ENCODE measurements around the gene KBTBD2. TPM values are rescaled to one million over a fixed set of nuclear protein-coding genes. Genes with fewer than 3 reads are reported as not detected.
"Not testable (repeated sequence)": the region's sequence is repeated elsewhere in the genome, so short reads cannot be mapped to it uniquely, and the experiment has no call there.

KBTBD2 gene
- total and polyA plus RNA-seq, 4 donors: 8.5 to 49.8 (median 28.4) TPM

DNA sequence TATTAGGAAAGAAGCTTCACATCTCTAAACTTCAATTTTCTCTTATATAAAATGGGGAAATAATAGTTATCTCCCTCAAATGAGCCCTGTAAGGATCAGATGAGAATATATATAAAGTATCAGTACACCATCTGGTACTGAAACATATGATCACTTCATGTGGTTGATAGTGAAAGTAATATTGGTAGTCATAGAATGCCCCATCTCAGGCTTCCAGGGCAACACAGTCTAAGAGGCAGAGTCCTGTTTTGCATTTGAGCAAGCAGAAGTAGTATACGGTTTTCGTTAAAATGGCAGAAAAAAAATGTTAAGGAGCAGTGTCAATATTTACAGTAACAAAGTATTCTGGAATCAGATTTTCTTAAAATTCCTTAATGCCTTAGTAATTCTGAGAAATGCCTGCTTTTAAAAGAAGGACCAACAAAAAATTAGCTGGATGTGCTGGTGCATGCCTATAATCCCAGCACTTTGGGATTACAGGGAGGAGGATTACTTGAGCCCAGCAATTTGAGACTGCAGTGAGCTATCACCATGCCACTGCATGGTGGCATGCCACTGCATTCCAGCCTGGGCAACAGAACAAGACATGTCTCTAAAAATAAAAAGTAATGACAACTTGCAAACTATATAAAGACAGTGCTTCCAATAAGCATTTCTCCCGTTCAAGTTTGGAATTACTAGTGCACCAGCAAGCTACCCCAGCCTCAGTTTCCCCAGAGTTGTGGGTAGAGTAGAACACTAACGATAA is 19.8 kb downstream of the KBTBD2 start:
- no peaks in the 10 kb centered on the region for H3K4me1 ChIP-seq (ENCODE audit: control insufficient read depth in 1 of 2, insufficient read depth in 2 of 2, low read length in 2 of 2)

DNA sequence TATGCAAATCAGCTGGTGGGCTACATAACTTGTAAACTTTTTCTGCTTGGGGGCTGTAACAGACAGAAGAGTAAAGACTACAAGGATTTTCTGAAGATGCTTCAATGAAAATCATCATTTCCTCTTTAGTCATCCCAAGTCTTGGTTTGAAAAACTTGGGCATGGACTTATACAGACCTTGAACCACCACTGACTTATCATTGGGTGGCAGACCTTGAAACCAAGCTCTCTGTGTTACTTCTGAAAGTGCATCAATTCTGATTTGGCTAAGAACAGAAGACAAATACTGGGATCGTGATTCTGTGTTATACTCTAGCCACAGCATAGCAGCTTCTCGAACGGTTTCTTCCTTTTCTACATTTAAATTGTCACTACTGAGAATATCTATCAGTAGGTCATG is 21.3 kb downstream of the KBTBD2 start:
- no peak for DNase-seq
- H3K4me1 ChIP-seq (ENCODE audit: control insufficient read depth in 1 of 2, insufficient read depth in 2 of 2, low read length in 2 of 2): no peaks in the 10 kb centered on the region
- no peak overlapping the region for H3K27ac ChIP-seq (ENCODE audit: low read depth in 1 of 2, low read length in 2 of 2)
- no peaks in the 10 kb centered on the region for H3K9me3 ChIP-seq (ENCODE audit: control insufficient read depth, low read length)
- intact Hi-C loops (cut with DNase I): no loop called here
- H3K36me3 ChIP-seq (ENCODE audit: control insufficient read depth in 1 of 2, insufficient read depth in 2 of 2, low read length in 1 of 2): peaks cover 6 to 10% of the 10 kb centered on the region in 2 donors
- WGBS, 2 donors: 93 to 94% methylated on average over 3 of the region's 3 CpGs
- no peak for ATAC-seq (ENCODE audit: low FRiP score)
- H3K27me3 ChIP-seq (ENCODE audit: control insufficient read depth in 1 of 2, insufficient read depth in 2 of 2, low read length in 1 of 2): no peaks in the 10 kb centered on the region
- H3K4me3 ChIP-seq (ENCODE audit: low read length in 2 of 2): no peak overlapping the region

More for the DNA sequence above, 19.8 kb downstream of the KBTBD2 start:
- intact Hi-C loops (cut with DNase I): no loop called here
- no peaks in the 10 kb centered on the region for H3K27me3 ChIP-seq (ENCODE audit: control insufficient read depth in 1 of 2, insufficient read depth in 2 of 2, low read length in 1 of 2)
- H3K36me3 ChIP-seq (ENCODE audit: control insufficient read depth in 1 of 2, insufficient read depth in 2 of 2, low read length in 1 of 2): peaks cover 6 to 10% of the 10 kb centered on the region in 2 donors
- DNase-seq: no peak
- no peak overlapping the region for H3K27ac ChIP-seq (ENCODE audit: low read depth in 1 of 2, low read length in 2 of 2)
- ATAC-seq (ENCODE audit: low FRiP score): no peak
- no peaks in the 10 kb centered on the region for H3K9me3 ChIP-seq (ENCODE audit: control insufficient read depth, low read length)
- 29% methylated on average over 4 of the region's 4 CpGs for WGBS, 2 donors
- H3K4me3 ChIP-seq (ENCODE audit: low read length in 2 of 2): no peak overlapping the region

DNA sequence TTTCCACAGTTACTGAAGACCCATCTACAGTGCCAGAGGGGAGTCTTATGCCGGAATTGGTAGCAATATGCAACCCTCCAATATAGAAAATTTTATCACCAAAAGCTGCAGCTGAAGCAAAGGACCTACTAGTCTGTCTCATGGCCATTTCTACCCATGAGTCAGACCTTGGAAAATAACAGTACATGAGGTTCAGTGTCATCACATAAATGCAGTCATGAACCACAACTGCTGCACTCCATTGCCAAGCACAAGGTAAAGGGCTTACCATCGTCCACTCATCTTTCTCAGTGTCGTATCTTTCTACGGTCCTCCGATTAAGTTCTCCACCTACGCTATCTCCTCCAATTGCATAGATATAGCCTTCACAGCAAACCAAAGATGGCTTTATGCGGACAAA is 21.8 kb downstream of the KBTBD2 start:
- intact Hi-C loops (cut with DNase I): no loop called here
- ATAC-seq (ENCODE audit: low FRiP score): no peak
- Histone ChIP-seq H3K4me1 (ENCODE audit: control insufficient read depth in 1 of 2, insufficient read depth in 2 of 2, low read length in 2 of 2) (no peaks in the 10 kb centered on the region), H3K27ac (ENCODE audit: low read depth in 1 of 2, low read length in 2 of 2) (no peak overlapping the region), H3K27me3 (ENCODE audit: control insufficient read depth in 1 of 2, insufficient read depth in 2 of 2, low read length in 1 of 2) (no peaks in the 10 kb centered on the region), H3K4me3 (ENCODE audit: low read length in 2 of 2) (no peak overlapping the region), H3K36me3 (ENCODE audit: control insufficient read depth in 1 of 2, insufficient read depth in 2 of 2, low read length in 1 of 2) (peaks cover 6 to 10% of the 10 kb centered on the region in 2 donors), H3K9me3 (ENCODE audit: control insufficient read depth, low read length) (no peaks in the 10 kb centered on the region)
- WGBS, 2 donors: 97 to 98% methylated on average over 7 of the region's 7 CpGs
- no peak for DNase-seq

DNA sequence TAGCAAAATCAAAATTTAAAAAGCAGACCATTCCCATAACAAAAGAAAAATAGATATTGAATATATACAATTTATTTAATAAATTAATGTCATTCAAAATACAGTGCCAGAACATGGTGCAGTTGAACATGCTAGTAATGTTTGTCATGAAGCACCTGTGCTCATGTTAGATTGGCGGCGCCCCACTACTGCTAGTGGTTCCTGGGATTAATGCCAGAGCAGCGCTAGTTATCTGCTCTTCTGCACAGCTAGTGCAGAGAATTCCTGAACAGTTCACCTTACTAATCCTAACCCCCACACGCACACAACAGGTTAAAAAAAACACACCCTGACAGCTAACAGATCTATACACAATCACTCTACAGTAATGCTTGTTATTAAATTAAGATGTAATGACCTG is 23.4 kb downstream of the KBTBD2 start:
- DNase-seq (no peak), ATAC-seq (ENCODE audit: low FRiP score) (no peak)
- WGBS, 2 donors: 87 to 93% methylated on average over 4 of the region's 4 CpGs
- Histone ChIP-seq H3K4me3 (ENCODE audit: low read length in 2 of 2) (no peak overlapping the region), H3K4me1 (ENCODE audit: control insufficient read depth in 1 of 2, insufficient read depth in 2 of 2, low read length in 2 of 2) (no peaks in the 10 kb centered on the region), H3K9me3 (ENCODE audit: control insufficient read depth, low read length) (no peaks in the 10 kb centered on the region), H3K36me3 (ENCODE audit: control insufficient read depth in 1 of 2, insufficient read depth in 2 of 2, low read length in 1 of 2) (peaks cover 6 to 10% of the 10 kb centered on the region in 2 donors), H3K27ac (ENCODE audit: low read depth in 1 of 2, low read length in 2 of 2) (no peak overlapping the region), H3K27me3 (ENCODE audit: control insufficient read depth in 1 of 2, insufficient read depth in 2 of 2, low read length in 1 of 2) (no peaks in the 10 kb centered on the region)
- intact Hi-C loops (cut with DNase I): no loop called here

DNA sequence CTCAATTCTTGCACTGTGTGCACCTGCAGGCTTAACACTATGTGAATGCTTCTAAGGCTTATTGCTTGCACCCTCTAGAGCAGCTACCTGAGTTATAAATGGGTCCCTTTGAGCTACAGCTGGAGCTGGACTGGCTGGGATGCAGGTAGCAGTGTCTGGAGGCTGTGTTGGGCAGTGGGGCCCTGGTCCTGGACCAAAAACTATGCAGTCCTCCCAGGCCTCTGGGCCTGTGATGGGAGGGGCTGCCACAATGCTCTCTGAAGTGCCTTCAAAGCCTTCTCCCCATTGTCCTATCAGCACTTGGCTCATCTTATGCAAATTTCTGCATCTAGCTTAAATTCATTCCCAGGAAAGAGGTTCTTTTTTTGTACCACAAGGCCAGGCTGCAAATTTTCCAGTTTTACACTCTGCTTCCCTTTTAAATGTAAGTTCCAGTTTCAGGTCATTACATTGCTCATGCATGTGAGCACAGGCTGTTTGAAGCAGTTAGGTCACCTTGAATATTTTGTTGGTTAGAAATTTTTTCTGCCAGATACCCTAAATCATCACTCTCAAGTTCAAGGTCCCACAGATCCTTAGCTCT is 26.0 kb downstream of the KBTBD2 start:
- Histone ChIP-seq H3K27ac (ENCODE audit: low read depth in 1 of 2, low read length in 2 of 2) (no peak overlapping the region), H3K27me3 (ENCODE audit: control insufficient read depth in 1 of 2, insufficient read depth in 2 of 2, low read length in 1 of 2) (no peaks in the 10 kb centered on the region), H3K9me3 (ENCODE audit: control insufficient read depth, low read length) (no peaks in the 10 kb centered on the region), H3K36me3 (ENCODE audit: control insufficient read depth in 1 of 2, insufficient read depth in 2 of 2, low read length in 1 of 2) (peaks cover 6 to 10% of the 10 kb centered on the region in 2 donors), H3K4me3 (ENCODE audit: low read length in 2 of 2) (no peak overlapping the region), H3K4me1 (ENCODE audit: control insufficient read depth in 1 of 2, insufficient read depth in 2 of 2, low read length in 2 of 2) (no peaks in the 10 kb centered on the region)
- ATAC-seq (ENCODE audit: low FRiP score) (no peak), DNase-seq (no peak)
- intact Hi-C loops (cut with DNase I): no loop called here

DNA sequence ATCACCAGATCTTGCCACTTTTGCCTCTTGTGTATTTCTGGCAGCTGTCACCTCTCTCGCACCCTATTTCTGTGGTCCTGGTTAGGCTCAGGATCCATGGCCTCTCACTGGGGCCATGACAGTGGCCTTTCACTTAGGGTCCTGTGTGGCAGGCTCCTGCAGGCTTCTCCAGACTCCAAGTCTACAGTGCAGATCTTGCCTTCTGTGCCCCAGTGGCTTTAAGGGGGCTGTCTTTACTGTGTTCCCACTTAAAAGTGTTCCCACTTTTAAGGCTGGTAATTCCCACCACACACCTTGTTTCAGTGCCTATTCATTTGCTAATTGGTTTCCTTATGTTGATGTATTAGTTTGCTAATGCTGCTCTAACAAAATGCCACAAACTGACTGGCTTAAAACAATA is 27.7 kb downstream of the KBTBD2 start:
- intact Hi-C loops (cut with DNase I); DNase-seq; H3K4me1 ChIP-seq (ENCODE audit: control insufficient read depth in 1 of 2, insufficient read depth in 2 of 2, low read length in 2 of 2); H3K27ac ChIP-seq (ENCODE audit: low read depth in 1 of 2, low read length in 2 of 2); ATAC-seq (ENCODE audit: low FRiP score); H3K27me3 ChIP-seq (ENCODE audit: control insufficient read depth in 1 of 2, insufficient read depth in 2 of 2, low read length in 1 of 2); H3K4me3 ChIP-seq (ENCODE audit: low read length in 2 of 2); H3K36me3 ChIP-seq (ENCODE audit: control insufficient read depth in 1 of 2, insufficient read depth in 2 of 2, low read length in 1 of 2); H3K9me3 ChIP-seq (ENCODE audit: control insufficient read depth, low read length): not testable (repeated sequence)
- 95 to 100% methylated on average over 1 of the region's 1 CpG for WGBS, 2 donors

DNA sequence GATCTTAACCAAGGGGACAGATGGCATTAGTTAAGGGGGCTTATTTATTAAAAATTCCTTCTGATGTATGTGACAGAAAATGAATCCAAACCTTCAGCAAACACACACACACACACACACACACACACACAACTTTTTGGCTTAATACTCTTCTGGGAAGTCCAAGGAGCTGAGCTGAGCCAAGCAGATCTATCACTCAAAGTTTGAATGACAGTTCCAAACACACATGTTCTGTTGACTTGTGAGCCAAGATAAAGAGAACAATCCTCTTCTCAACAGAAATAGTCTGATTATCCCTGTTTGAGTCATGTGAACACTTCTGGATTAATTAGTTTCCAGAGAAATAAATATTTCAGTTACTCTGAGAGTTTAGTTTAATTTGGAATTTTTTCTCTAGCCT is 31.5 kb downstream of the KBTBD2 start:
- intact Hi-C loops (cut with DNase I): no loop called here
- Histone ChIP-seq H3K4me3 (ENCODE audit: low read length in 2 of 2) (no peak overlapping the region), H3K9me3 (ENCODE audit: control insufficient read depth, low read length) (no peaks in the 10 kb centered on the region), H3K4me1 (ENCODE audit: control insufficient read depth in 1 of 2, insufficient read depth in 2 of 2, low read length in 2 of 2) (no peaks in the 10 kb centered on the region), H3K27me3 (ENCODE audit: control insufficient read depth in 1 of 2, insufficient read depth in 2 of 2, low read length in 1 of 2) (no peaks in the 10 kb centered on the region), H3K36me3 (ENCODE audit: control insufficient read depth in 1 of 2, insufficient read depth in 2 of 2, low read length in 1 of 2) (no peaks in the 10 kb centered on the region), H3K27ac (ENCODE audit: low read depth in 1 of 2, low read length in 2 of 2) (no peak overlapping the region)
- ATAC-seq (ENCODE audit: low FRiP score) (no peak), DNase-seq (no peak)

DNA sequence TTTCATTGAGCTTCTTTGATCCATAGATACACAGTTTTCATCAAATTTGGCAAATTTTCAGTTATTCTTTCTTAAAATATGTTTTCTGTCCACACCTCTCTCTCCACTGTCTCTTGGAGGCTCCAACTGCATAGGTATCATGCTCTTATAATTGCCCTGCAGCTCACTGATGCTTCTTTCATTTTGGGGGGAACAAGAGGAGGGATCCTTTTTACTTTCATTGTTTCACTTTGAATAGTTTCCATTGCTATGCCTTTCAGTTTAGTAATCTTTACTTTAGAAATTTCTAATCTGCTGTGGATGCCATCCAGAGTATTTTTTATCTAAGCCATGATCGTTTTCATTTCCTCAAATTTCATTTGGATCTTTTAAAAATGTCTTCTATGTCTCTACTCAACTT is 32.9 kb downstream of the KBTBD2 start:
- H3K4me1 ChIP-seq (ENCODE audit: control insufficient read depth in 1 of 2, insufficient read depth in 2 of 2, low read length in 2 of 2): no peaks in the 10 kb centered on the region
- no peak overlapping the region for H3K27ac ChIP-seq (ENCODE audit: low read depth in 1 of 2, low read length in 2 of 2)
- no peak overlapping the region for H3K4me3 ChIP-seq (ENCODE audit: low read length in 2 of 2)
- intact Hi-C loops (cut with DNase I): no loop called here
- ATAC-seq (ENCODE audit: low FRiP score): no peak
- DNase-seq: no peak
- H3K36me3 ChIP-seq (ENCODE audit: control insufficient read depth in 1 of 2, insufficient read depth in 2 of 2, low read length in 1 of 2): no peaks in the 10 kb centered on the region
- WGBS, 2 donors: 0% methylated on average over 1 of the region's 1 CpG
- no peaks in the 10 kb centered on the region for H3K9me3 ChIP-seq (ENCODE audit: control insufficient read depth, low read length)
- no peaks in the 10 kb centered on the region for H3K27me3 ChIP-seq (ENCODE audit: control insufficient read depth in 1 of 2, insufficient read depth in 2 of 2, low read length in 1 of 2)

DNA sequence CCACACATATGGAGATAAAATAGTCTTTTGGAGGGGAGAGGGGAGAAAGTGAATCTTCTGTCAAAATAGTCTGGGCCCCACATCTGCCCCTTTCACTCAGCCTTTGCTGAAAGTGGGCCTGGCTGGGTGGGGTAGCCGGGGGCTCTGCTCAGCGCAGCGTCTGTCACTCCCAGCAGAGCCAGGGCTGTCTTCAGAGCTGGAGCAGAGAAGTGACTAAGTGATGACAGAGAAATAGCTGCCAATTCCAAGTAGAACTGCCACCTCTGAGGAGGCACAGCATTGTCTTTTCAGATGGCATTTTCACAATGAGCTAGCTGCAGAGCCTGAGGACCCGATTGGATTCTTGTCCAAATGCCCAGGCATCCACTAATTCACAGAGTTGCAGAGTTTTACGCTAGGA is 34.5 kb downstream of the KBTBD2 start:
- H3K4me1 ChIP-seq (ENCODE audit: control insufficient read depth in 1 of 2, insufficient read depth in 2 of 2, low read length in 2 of 2); H3K9me3 ChIP-seq (ENCODE audit: control insufficient read depth, low read length); intact Hi-C loops (cut with DNase I); H3K4me3 ChIP-seq (ENCODE audit: low read length in 2 of 2); H3K27me3 ChIP-seq (ENCODE audit: control insufficient read depth in 1 of 2, insufficient read depth in 2 of 2, low read length in 1 of 2); DNase-seq; H3K27ac ChIP-seq (ENCODE audit: low read depth in 1 of 2, low read length in 2 of 2); ATAC-seq (ENCODE audit: low FRiP score); H3K36me3 ChIP-seq (ENCODE audit: control insufficient read depth in 1 of 2, insufficient read depth in 2 of 2, low read length in 1 of 2): not testable (repeated sequence)
- 80 to 89% methylated on average over 5 of the region's 5 CpGs for WGBS, 2 donors

All from aorta (tissue), 5 donors.